C4-2B (cell line): ENCODE data around the gene UBE2V1.

Experiments used
- CTCF ChIP-seq: fragments of 450-650 bp; conservative IDR thresholded peaks from 2 replicates; pipeline ENCODE4 v1.5.1; 2017; ENCODE audit warnings: mild to moderate bottlenecking
- ZFX ChIP-seq: fragments of 450-650 bp; IDR thresholded peaks from 2 replicates; pipeline ENCODE4 v1.6.1; 2017

GRCh38 chr20:50055524-50056083, 57.3 kb downstream of the UBE2V1 start:
- TF ChIP-seq CTCF (no peak), ZFX (no peak)
